ENCODE data around the gene PRPF40A. TPM values are rescaled to one million over a fixed set of nuclear protein-coding genes. Genes with fewer than 3 reads are reported as not detected.

Gene PRPF40A
- total and polyA plus RNA-seq, 11 donors = 9.8 to 53.5 (median 34.3) TPM

DNA sequence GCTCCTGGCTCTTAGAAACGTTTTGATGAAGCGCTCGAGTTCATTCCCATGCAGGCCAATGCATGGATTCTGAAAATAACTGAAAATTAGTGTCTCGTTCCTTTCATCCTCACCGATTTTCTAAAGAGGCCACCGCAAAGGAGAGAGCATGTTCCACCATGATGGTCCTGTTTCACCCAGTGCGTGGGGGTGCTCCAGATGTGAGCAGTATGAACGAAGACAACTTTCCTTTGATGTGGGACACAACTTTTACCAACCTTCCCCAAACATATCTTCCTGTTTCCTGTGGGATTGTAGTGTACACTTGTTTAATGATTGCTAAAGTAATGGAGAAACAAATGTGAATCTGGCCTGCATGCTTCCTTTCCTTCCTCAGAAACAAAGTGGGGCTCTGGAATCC is 114.5 kb downstream of the PRPF40A start:
- no peaks in the 10 kb centered on the region for H3K27me3 ChIP-seq
- H3K27ac ChIP-seq = no peak overlapping the region
- TF ChIP-seq POLR2A (IDR thresholded peaks at IDR 0.05) = no peak
- no peak for TF ChIP-seq CTCF (IDR thresholded peaks at IDR 0.05)
- peaks cover 0 to 4% (median 0%) of the 10 kb centered on the region in 9 donors for H3K36me3 ChIP-seq
- DNase-seq = no peak
- no peaks in the 10 kb centered on the region for H3K9me3 ChIP-seq
- peaks cover 0 to 9% (median 0%) of the 10 kb centered on the region in 12 donors for H3K4me1 ChIP-seq
- 87 to 90% (median 89%) methylated on average over 8 of the region's 8 CpGs for WGBS, 4 donors
- intact Hi-C loops (cut with DNase I) = no loop called here
- ATAC-seq = no peak
- H3K4me3 ChIP-seq = no peak overlapping the region

Other genes starting within 250 kb of the PRPF40A start
- 1 to 10 TPM; 4.9 to 9.6 (median 6.4) TPM for gene ARL6IP6, start 1.2 kb upstream of the PRPF40A start, total RNA-seq
- 1 to 10 TPM; 3.8 to 5.5 TPM for gene ARL6IP6, start 1.2 kb upstream of the PRPF40A start, polyA plus RNA-seq

Data from heart left ventricle (tissue), 16 donors.